ENCODE results near the gene CCP110. TPM values are rescaled to one million over a fixed set of nuclear protein-coding genes. Genes with fewer than 3 reads are reported as not detected.
A peak's percentile ranks its signal among the peaks of the same experiment; 100 is the strongest.

CCP110 gene
- total and polyA plus RNA-seq, 2 of the 13 experiments (the other 11 are each of a cell fraction or from before 2014, with no cell fraction given) = 10.0 to 11.1 TPM

DNA sequence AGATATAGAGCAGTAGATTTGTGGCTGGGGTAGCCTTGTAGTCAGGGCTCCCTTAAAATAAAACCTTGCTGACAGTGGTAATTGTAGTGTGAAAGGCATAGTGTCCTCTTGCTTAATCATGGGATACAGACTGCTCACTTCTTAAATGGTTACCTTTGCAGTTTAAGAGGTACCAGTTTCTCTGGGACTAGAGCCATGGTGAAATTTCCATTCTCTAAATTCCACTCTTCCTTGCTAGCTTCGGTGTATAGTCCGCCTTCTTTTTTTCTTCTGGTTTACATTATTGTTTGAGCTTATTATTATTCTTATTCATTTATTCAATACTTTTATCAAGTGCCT is 1.6 kb downstream of the CCP110 start (continued):
- TF ChIP-seq U2AF2 (IDR thresholded peaks at IDR 0.05; ENCODE audit: low read depth, low read length) (no peak), ZNF777 (CRISPR knock-in tag; IDR thresholded peaks at IDR 0.05) (peak; percentile 27; the same call in 1 of the 2 replicates), ESRRA (CRISPR knock-in tag; IDR thresholded peaks at IDR 0.05; ENCODE audit: low read depth) (no peak)

GRCh38 chr16:19527161-19527560 is 3.4 kb downstream of the CCP110 start:
- FAIRE-seq (no peak), DNase-seq (ENCODE audit: low spot score) (no peak), ATAC-seq (no peak)
- Histone ChIP-seq H3K79me2 (ENCODE audit: insufficient read depth, low read length) (peaks cover 33% of the 10 kb centered on the region), H3K4me2 (ENCODE audit: low read depth, low read length) (no peak overlapping the region), H2AFZ (ENCODE audit: low read length) (no peak overlapping the region), H3K9me3 (ENCODE audit: low read length) (no peaks in the 10 kb centered on the region), H3K4me1 (ENCODE audit: insufficient read depth, low read length) (peaks cover 39% of the 10 kb centered on the region), H3K27me3 (ENCODE audit: control insufficient read depth in 1 of 2, insufficient read depth in 2 of 2, low read length in 2 of 2) (no peaks in the 10 kb centered on the region; a peak in 1 of 5 replicates), H3K9ac (ENCODE audit: insufficient read depth, low read depth, low read length) (no peak overlapping the region), H4K20me1 (ENCODE audit: insufficient read depth, low read length) (no peaks in the 10 kb centered on the region), H3K4me3 (replicated peaks in 1 of 3; ENCODE audit: insufficient read depth in 1 of 3, low read depth in 2 of 3, low read length in 3 of 3) (no peak overlapping the region), H3K36me3 (replicated peaks in 1 of 2; ENCODE audit: control insufficient read depth in 1 of 2, insufficient read depth in 2 of 2, low read length in 2 of 2) (peaks cover 6 to 19% of the 10 kb centered on the region in 2 experiments; a peak in 4 of 5 replicates), H3K27ac (ENCODE audit: extremely low read length, insufficient read depth, low read length) (no peak overlapping the region)
- no TSS peak for BruUV-seq (replicated peaks)
- CTCF ChIA-PET (ENCODE audit: low intra/inter-chr PET ratio, low total read pairs) = interaction anchor here (0.6 kb wide), 1 partner anchor 56 kb away, joined by 3 read pairs; no protein-coding TSS in a partner anchor
- TF ChIP-seq CREB1 (IDR thresholded peaks at IDR 0.05) (no peak), CREB1 (CRISPR knock-in tag; IDR thresholded peaks at IDR 0.05) (no peak), CHCHD3 (CRISPR knock-in tag; IDR thresholded peaks at IDR 0.05) (no peak), MEIS1 (CRISPR knock-in tag; IDR thresholded peaks at IDR 0.05; ENCODE audit: borderline replicate concordance) (no peak), HOXA5 (CRISPR knock-in tag; IDR thresholded peaks at IDR 0.05) (no peak), ZNF609 (CRISPR knock-in tag; IDR thresholded peaks at IDR 0.05; ENCODE audit: borderline replicate concordance) (no peak), ZNF629 (CRISPR knock-in tag; conservative IDR thresholded peaks at IDR 0.05) (no peak), GLI4 (CRISPR knock-in tag; IDR thresholded peaks at IDR 0.05; ENCODE audit: borderline replicate concordance) (no peak), ZNF10 (CRISPR knock-in tag; IDR thresholded peaks at IDR 0.05; ENCODE audit: borderline replicate concordance, low read depth) (no peak), RFXANK (CRISPR knock-in tag; IDR thresholded peaks at IDR 0.05) (no peak), ATF7-NPFF (CRISPR knock-in tag; IDR thresholded peaks at IDR 0.05; ENCODE audit: low read depth) (no peak), ZNF792 (CRISPR knock-in tag; IDR thresholded peaks at IDR 0.05) (no peak), ZNF275 (CRISPR knock-in tag; IDR thresholded peaks at IDR 0.05; ENCODE audit: borderline replicate concordance) (no peak), ZNF260 (CRISPR knock-in tag; IDR thresholded peaks at IDR 0.05; ENCODE audit: borderline replicate concordance, low read depth) (no peak), NFIC (IDR thresholded peaks at IDR 0.05; ENCODE audit: low read length) (no peak)
- 89% methylated on average over 1 of the region's 1 CpG for WGBS (ENCODE audit: low lambda C conversion rate)
- intact Hi-C loops (cut with micrococcal nuclease; ENCODE audit: unreplicated experiment) = loop anchor here (10.0 kb wide), 1 partner anchor 732 kb away; the partner anchor contains the start of gene RPS15A
- POLR2A ChIA-PET = no interaction called here
- in situ Hi-C loops (cut with HindIII; ENCODE audit: extremely low pct_ligation_motif_present, low pct_unique_long_range_greater_than_20kb) = no loop called here
